Transverse colon (tissue), 4 donors: ENCODE data around the gene UPF3A.

Source experiments
- EP300 ChIP-seq: sonication (generic); formaldehyde crosslinking; IDR thresholded peaks from one replicate; pipeline ENCODE4 v1.6.1; 2017; ENCODE audit warnings: antibody characterized with exemption, low read depth
- POLR2A ChIP-seq: fragments of 450-650 bp; IDR thresholded peaks from one replicate; pipeline ENCODE4 v1.6.1; 2016; ENCODE audit warnings: antibody characterized with exemption, mild to moderate bottlenecking, moderate library complexity
- POLR2AphosphoS5 ChIP-seq, 3 donors: sonication (generic); formaldehyde crosslinking; IDR thresholded peaks; one replicate each; pipeline ENCODE4 v1.6.1; 2016; ENCODE audit warnings: antibody characterized with exemption in 3 of 3
- TF ChIP-seq, protein P1 (sequence below), 5 experiments: fragments of 200-600 bp in 3 of 5; fragments of 450-650 bp in 2 of 5; sonication (generic) in 3 of 5; IDR thresholded peaks; 1 replicate in 2 of 5; 2 replicates in 3 of 5; pipeline ENCODE4 v1.5.1; 2016 to 2017; ENCODE audit warnings: antibody characterized with exemption in 5 of 5, inconsistent platforms in 3 of 5, mild to moderate bottlenecking in 2 of 5, moderate library complexity in 1 of 5

DNA sequence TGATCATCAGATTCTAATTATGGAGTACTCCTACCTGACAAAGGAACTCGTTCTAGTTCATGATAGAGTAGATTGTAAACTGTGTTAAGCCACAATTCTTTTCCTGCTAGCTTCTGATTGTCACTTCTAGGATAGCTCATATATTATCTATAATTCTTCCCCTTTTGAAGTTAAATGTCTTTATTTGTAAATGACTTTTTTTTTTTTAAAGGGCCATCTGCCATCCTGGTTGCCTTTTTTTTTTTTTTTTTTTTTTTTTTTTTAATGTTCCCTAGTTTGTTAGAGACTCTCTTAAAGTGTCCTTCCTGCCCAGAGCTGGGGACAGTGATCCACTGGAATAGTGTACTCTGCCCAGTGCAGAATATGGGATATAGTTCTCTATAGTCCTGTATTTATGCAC, 37.2 kb downstream of the UPF3A start:
- TF ChIP-seq POLR2A (no peak), EP300 (no peak), POLR2AphosphoS5 (IDR thresholded peaks at IDR 0.05) (no peak)
- TF ChIP-seq, protein P1, sequence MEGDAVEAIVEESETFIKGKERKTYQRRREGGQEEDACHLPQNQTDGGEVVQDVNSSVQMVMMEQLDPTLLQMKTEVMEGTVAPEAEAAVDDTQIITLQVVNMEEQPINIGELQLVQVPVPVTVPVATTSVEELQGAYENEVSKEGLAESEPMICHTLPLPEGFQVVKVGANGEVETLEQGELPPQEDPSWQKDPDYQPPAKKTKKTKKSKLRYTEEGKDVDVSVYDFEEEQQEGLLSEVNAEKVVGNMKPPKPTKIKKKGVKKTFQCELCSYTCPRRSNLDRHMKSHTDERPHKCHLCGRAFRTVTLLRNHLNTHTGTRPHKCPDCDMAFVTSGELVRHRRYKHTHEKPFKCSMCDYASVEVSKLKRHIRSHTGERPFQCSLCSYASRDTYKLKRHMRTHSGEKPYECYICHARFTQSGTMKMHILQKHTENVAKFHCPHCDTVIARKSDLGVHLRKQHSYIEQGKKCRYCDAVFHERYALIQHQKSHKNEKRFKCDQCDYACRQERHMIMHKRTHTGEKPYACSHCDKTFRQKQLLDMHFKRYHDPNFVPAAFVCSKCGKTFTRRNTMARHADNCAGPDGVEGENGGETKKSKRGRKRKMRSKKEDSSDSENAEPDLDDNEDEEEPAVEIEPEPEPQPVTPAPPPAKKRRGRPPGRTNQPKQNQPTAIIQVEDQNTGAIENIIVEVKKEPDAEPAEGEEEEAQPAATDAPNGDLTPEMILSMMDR (IDR thresholded peaks at IDR 0.05): no peak
